BJ (cell line): ENCODE measurements around the gene AGMAT. TPM values are rescaled to one million over a fixed set of nuclear protein-coding genes. Genes with fewer than 3 reads are reported as not detected.

ENCODE experiments used
- CTCF ChIA-PET: fragments of 350-600 bp; formaldehyde crosslinking; extraction: SDS; loops from one replicate; lab custom pipeline; 2021; ENCODE audit warnings: antibody characterized with exemption, inconsistent platforms; lab: Yijun Ruan, JAX
- POLR2A ChIA-PET: fragments of 300-600 bp; sonication (Branson Sonifier 250); formaldehyde crosslinking; extraction: SDS; loops from one replicate; lab custom pipeline; 2021; ENCODE audit warnings: antibody characterized with exemption; lab: Charles Lee
- DNase-seq: peaks from one replicate; pipeline ENCODE4 v3.0.0-alpha.2; 2011; ENCODE audit warnings: low read depth
- H3K27me3 ChIP-seq: 2 replicates; pipeline ENCODE4 v1.6.0; 2011; ENCODE audit warnings: low read length; ENCODE audit not compliant: control insufficient read depth, insufficient read depth
- H3K36me3 ChIP-seq: 2 replicates; pipeline ENCODE4 v1.5.1; 2011; ENCODE audit warnings: low read length; ENCODE audit not compliant: control insufficient read depth, insufficient read depth
- H3K4me3 ChIP-seq: 2 replicates; pipeline ENCODE4 v1.5.1; 2011; ENCODE audit warnings: low read depth, mild to moderate bottlenecking, control low read depth, low read length
- polyA plus RNA-seq: library from polyadenylated mRNA; depleted of rRNA; stranded (reverse); fragments of >200 nt; gene quantifications from 2 replicates; pipeline ENCODE4 v1.2.3, GENCODE V29; 2011
- TF ChIP-seq, protein P1 (sequence below): IDR thresholded peaks from 2 replicates; pipeline ENCODE4 v1.5.1; 2011; ENCODE audit warnings: low read depth, mild to moderate bottlenecking, control low read depth, inconsistent platforms, low read length, moderate library complexity; ENCODE audit not compliant: insufficient read depth

The AGMAT gene
- polyA plus RNA-seq, 1 experiment, result 1.1 TPM

DNA sequence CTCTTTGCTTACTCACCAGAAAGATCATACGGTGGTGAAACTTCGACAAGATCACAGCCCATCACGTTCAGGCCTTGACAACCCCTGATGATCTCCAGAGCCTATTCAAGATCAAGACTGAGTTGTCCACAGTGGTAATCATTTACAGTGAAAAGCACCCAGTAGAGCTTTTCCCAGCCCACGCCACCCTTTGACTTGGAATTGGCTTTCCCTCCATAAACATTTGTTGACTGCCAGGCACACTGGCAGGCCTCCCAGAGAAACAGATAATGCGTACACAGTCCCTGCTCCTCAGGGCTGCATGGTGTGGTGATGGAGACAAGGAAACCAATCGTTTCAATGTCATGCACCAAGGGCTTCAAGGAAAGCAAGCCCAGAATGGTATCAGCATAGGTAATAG, 10.1 kb downstream of the AGMAT start:
- CTCF ChIA-PET, result no interaction called here
- DNase-seq, result no peak
- POLR2A ChIA-PET, result no interaction called here
- Histone ChIP-seq H3K36me3 (no peaks in the 10 kb centered on the region), H3K4me3 (no peak overlapping the region), H3K27me3 (no peaks in the 10 kb centered on the region)
- TF ChIP-seq, protein P1, sequence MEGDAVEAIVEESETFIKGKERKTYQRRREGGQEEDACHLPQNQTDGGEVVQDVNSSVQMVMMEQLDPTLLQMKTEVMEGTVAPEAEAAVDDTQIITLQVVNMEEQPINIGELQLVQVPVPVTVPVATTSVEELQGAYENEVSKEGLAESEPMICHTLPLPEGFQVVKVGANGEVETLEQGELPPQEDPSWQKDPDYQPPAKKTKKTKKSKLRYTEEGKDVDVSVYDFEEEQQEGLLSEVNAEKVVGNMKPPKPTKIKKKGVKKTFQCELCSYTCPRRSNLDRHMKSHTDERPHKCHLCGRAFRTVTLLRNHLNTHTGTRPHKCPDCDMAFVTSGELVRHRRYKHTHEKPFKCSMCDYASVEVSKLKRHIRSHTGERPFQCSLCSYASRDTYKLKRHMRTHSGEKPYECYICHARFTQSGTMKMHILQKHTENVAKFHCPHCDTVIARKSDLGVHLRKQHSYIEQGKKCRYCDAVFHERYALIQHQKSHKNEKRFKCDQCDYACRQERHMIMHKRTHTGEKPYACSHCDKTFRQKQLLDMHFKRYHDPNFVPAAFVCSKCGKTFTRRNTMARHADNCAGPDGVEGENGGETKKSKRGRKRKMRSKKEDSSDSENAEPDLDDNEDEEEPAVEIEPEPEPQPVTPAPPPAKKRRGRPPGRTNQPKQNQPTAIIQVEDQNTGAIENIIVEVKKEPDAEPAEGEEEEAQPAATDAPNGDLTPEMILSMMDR, result no peak

DNA sequence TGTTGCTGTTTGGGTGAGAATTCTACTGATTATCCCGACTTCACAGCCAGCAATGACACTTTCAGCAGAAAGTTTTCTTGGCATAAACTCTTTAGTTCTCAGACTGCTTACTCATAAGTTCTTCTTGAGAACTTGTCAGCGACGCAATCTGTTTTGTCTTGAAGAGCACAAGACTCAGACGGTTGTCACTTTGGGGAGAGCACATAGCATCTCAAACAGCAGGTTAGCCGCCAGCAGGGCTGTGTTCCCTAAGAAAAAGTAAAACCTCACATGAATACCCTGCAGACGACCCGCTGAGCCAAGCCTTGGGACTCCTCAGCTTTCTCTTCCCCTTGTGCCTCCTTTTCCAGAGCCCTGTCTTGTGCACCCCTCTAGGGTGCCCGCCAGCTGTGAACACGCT, 11.4 kb downstream of the AGMAT start:
- ChIA-PET CTCF (interaction anchor here (0.6 to 1.6 kb wide), 2 partner anchors 8 to 10 kb away, joined by 3 to 4 read pairs; no protein-coding TSS in a partner anchor), POLR2A (no interaction called here)
- no peak for DNase-seq

DNA sequence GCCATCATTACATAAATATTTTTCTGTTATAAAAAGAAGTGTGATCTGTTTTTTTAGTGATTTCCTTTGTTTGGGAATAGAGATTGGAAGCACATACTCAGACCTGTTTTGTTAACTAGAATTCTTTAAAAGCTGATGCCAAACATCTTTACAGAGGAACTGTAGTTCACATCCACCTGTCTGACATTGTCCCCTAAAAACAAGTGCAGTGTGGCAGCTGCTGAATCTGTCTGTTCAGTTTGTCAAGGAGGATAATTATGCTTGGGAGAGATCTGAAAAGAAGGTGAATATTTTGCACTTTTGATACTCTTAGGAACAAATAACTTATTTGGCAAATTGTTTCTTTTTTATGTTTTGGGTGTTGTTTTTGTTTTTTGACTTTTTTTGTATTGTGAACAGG, 13.6 kb downstream of the AGMAT start:
- H3K36me3 ChIP-seq, result peaks cover 7% of the 10 kb centered on the region
- no peaks in the 10 kb centered on the region for H3K27me3 ChIP-seq
- TF ChIP-seq, protein P1, result no peak
- DNase-seq, result no peak
- POLR2A ChIA-PET, result no interaction called here
- H3K4me3 ChIP-seq, result no peak overlapping the region
- CTCF ChIA-PET, result interaction anchor here (1.2 kb wide), 1 partner anchor 20 kb away, joined by 3 read pairs; no protein-coding TSS in a partner anchor

More for the DNA sequence above, 11.4 kb downstream of the AGMAT start:
- no peak overlapping the region for H3K4me3 ChIP-seq
- TF ChIP-seq, protein P1, result no peak
- H3K36me3 ChIP-seq, result peaks cover 1% of the 10 kb centered on the region
- no peaks in the 10 kb centered on the region for H3K27me3 ChIP-seq

DNA sequence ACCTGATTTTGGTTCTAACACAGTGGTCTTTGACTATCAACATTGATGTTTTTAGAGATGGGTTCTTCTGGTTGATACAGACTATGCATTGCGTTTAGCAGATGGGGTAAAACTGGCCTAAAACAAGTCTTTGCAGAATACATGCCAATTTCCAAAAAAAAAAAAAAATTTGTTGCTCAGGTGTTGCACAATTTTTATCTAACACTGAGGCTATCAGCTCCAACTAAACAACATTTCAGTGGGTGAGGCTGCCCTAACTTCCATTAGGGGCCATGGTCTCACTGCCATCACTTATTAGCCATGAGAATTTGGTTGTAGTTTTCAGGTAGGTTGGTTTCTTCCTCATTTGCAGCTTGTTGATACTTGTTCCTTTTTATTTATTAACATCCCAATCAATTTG, 14.0 kb downstream of the AGMAT start:
- H3K27me3 ChIP-seq, result no peaks in the 10 kb centered on the region
- H3K4me3 ChIP-seq, result no peak overlapping the region
- TF ChIP-seq, protein P1, result no peak
- no peak for DNase-seq
- peaks cover 10% of the 10 kb centered on the region for H3K36me3 ChIP-seq
- POLR2A ChIA-PET, result no interaction called here
- CTCF ChIA-PET, result interaction anchor here (1.2 kb wide), 1 partner anchor 20 kb away, joined by 3 read pairs; no protein-coding TSS in a partner anchor

DNA sequence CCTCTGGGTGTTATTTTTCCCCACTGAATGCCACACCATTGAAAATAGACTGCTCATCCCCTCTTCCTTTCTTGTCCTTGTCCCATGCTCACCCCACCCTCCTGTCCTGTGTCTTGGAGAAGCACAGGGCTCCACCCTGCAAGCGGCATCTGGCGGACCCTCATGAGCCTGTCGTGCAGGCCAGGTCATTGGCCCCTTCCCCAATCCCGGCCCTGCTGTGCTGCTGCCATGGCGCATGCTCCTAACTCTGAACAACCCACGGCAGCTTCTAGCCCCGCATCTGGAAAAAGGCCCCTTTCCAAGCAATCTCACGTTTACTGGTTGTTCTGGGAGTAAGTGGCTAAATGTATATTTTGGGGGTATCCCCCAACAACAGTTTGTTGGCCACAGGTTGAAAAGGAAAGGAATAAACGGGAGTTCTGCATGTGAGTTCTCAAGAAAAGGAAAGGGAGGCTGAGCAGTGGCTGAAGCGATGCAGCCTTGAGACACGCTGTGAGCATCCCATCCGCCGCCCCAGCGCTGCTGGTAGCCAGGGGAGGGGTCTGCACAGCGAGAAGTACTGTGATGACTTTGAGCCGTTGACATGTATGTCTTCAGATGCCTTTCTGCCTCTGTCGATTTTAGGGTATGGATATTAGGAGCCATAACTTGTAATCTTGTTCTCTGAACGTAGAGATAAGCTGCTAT, 16.3 kb downstream of the AGMAT start:
- ChIA-PET POLR2A (no interaction called here), CTCF (no interaction called here)
- TF ChIP-seq, protein P1, result no peak
- H3K36me3 ChIP-seq, result peaks cover 17% of the 10 kb centered on the region
- H3K4me3 ChIP-seq, result no peak overlapping the region
- H3K27me3 ChIP-seq, result no peaks in the 10 kb centered on the region
- DNase-seq, result no peak
